NCI-H345 (cell line): ENCODE data around the gene ACTR3.
"Not testable (repeated sequence)": the region's sequence is repeated elsewhere in the genome, so short reads cannot be mapped to it uniquely, and the experiment has no call there.

Experiments
- DNase-seq: peaks from one replicate; lab custom pipeline; 2025; lab: John Stamatoyannopoulos, UW

Gene ACTR3

DNA sequence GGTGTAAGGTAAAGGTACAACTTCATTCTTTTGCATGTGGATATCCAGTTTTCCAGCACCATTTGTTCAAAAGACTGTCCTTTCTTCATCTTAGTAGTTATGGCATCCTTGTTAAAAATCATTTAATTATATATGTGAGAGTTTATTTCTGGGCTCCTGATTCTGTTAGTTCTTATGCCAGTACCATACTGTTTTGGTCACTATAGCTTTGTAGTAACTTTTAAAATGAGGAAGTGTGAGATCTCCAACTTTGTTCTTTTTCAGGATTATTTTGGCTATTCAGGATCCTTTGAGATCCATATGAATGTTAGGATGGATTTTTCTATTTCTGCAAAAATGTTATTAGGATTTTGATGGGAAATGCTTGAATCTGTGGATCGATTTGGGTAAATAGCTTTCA, 16.8 kb downstream of the ACTR3 start:
- DNase-seq = no peak

DNA sequence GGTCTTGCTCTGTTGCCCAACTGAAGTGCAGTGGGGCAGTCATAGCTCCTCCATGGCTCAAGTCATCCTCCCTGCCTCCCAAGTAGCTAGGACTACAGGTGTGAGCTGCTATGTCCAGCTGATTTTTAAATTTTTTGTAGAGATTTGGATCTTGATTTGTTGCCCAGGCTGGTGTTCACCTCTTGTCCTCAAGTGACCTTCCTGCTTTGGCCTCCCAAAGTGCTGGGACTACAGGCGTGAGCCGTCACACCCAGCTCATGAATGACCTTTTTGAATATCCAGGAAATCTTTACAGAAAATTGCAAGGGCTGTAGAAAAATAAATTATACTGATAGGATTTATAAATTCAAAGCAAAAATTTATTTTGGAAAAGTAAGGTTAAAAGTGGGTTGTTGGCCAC, 17.4 kb downstream of the ACTR3 start:
- DNase-seq = no peak

DNA sequence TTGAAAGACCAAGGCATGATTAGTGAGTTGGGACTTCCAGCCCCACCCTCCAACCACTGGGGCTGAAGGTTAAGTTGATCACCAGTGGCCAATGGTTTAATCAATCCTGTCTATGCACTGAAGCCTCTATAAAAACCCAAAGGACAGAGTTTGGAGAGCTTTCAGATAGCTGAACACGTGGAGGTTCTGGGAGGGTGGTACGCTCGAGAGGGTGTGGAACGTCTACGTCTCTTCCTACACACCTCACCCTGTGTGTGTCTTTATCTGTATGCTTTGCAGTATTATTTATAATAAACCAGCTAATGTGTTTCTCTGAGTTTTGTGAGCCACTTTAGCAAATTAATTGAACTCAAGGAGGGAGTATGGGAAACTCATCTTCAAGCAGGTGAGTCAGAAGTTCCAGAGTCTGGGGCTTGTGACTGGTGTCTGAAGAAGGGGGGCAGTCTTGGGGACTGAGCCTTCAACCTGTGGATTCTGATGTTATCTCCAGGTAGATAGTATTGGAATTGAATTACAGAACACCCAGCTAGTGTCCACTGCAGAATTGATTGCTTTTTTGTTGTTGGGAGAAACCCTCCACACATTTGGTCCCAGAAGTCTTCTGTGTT, 20.3 kb downstream of the ACTR3 start:
- no peak for DNase-seq

DNA sequence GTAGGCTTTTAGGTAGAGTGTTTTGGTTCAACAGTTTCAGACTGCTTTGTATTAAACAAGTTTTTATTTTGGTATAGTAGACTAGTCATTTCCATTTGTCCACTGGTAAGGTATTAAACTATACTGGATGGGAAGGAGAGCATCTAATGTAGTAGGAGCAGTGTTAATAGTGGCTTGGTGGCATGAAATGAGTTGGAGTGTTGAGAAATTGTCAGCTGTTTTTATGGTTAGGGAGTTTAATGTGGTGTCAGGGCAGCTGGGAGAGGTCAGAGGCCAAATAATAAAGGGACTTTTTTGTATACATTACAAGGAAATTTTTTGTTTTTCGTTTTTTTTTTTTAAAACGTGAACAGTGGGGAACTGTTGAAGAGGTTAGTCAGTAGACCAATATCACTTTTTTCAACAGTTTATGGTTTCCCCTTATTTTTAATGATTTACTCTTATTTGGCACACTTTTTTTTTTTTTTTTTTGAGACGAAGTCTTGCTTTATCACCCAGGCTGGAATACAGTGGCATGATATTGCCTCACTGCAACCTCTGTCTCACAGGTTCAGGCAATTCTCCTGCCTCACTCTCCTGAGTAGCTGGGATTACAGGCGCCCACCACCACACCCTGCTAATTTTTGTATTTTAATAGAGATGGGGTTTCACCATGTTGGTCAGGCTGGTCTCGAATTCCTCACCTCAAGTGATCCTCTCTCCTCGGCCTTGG, 21.2 kb downstream of the ACTR3 start:
- DNase-seq = no peak

DNA sequence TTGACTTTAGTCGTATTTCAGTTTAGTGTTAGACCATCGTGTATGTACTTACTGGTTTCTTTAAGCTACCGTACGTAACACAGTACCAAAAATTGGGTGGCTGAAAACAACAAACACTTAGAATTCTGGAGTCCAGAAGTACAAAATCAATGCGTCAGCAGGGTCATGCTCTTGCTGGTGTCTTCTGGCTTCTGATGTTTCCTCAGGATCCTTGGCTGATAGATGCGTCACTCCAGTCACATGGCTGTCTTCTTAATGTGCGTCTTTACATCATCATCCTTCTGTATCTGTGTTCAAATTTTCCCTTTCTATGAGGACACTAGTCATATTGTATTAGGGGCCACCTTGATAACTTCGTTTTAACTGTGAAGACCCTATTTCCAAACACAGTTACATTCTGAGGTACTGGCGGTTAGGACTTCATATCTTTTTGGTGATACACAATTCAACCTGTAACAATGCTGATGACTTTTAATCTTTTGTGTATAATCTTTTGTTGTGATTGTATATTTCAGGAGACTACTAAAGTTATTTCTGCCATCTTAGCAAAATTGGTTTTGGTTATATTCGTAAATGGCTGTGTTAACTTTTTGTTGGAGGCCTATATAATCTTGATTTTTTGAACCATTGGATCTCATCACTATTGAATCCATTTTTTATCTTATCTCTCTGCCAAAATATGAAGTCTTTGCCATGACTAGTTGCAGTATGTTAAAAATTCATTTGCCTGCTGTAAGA, 25.4 kb downstream of the ACTR3 start:
- DNase-seq = no peak

DNA sequence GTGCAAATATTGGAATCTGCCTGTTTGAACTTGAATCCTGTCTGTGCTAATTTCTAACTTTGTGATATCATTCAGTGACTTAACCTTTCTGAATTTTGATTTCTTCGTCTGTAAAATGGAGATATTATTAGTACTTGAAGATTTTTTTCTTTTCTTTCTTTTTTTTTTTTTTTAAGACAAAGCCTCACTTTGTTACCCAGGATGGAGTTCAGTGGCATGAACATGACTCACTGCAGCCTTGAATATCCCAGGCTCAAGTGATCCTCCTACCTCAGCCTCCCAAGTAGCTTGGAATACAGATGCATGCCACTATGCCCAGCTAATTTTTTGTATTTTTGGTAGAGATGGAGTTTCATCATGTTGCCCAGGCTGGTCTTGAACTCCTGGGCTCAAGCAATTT, 28.3 kb downstream of the ACTR3 start:
- no peak for DNase-seq

DNA sequence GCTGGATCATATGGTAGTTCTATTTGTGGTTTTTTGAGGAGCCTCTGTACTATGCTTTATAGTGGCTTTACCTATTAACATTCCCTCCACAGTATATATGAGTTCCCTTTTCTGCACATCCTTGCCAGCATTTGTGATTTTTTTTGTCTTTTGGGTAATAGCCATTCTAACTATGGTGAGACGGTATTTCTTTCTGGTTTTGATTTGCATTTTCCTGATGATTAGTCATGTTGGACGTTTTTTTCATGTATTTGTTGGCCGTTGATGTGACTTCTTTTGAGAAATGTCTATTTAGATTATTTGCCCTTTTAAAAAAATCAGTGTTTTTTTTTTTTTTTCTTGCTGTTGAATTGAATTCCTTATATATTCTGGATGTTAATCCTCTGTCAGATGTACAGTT, 31.1 kb downstream of the ACTR3 start:
- DNase-seq = no peak

DNA sequence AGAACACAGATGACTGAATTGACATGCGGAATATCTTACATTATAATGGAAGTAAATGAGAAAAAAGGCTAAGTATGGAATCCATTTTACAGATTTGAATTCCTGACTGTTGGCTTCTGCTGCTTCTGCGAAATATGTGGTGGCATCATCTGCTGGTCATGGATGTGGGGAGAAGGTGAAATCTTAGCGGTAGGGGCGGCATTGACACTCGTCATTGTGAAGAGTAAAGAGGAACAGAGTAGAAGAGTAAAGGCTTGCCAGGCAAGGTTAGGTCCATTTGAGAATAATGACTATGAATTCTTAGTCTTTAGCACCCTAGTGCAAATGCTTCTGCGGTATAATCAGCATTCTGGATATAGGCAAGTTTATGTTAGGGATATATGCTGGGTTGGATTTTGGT, 32.4 kb downstream of the ACTR3 start:
- DNase-seq = no peak

DNA sequence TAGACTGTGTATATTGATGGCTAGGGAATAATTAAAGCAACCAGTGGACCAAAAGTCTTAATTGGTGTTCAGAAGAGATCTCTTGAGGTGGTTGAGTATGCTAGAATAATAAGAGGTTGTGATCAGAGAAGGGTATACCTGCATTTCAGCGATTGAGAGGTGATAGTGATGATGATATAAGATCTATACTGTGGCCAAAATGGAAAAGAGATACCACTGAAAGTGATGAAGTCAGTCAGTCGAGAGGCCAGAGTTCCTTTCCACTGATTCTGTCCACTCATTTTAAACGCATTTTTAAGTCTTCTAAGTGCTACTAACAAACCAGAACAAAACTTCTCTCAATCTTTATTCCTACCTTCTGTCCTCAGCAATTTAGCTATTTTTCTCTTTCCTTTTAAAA, 32.9 kb downstream of the ACTR3 start:
- DNase-seq = no peak

DNA sequence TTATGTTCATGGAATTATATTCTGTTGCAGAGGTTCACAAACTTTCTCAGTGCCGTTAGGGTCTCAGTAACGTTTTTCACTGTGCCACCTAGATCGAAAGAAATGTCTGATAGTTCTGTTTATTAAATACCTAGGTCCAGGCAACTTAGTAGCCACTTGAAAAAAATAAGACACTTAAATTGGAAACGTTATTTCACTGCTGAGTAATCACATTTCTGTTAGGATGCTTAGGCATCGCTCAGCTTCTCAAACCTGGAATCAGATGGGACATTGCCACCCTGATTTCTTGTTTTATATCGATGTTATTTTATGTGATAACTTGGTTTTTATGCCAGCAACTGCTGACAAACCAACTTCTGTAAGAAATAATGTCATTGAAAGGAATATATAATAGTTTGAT, 36.0 kb downstream of the ACTR3 start:
- DNase-seq = no peak

DNA sequence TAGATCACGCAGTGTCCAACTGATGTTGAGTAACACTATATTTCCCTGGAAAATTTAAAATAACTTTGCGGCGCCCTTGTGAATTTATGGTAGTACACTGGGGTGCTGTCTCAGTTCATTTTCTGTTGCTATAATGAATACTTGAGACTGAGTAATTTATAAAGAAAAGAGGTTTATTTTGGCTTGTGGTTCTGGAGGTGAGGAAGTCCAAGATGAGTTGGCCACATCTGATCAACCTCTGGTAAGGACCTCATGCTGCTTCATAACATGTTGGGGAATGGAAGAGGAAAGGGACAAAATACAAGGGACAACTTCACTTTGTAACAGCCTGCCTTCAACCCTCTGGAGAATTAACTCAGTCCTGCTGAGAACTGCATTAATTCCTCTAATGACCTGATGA, 36.4 kb downstream of the ACTR3 start:
- no peak for DNase-seq

DNA sequence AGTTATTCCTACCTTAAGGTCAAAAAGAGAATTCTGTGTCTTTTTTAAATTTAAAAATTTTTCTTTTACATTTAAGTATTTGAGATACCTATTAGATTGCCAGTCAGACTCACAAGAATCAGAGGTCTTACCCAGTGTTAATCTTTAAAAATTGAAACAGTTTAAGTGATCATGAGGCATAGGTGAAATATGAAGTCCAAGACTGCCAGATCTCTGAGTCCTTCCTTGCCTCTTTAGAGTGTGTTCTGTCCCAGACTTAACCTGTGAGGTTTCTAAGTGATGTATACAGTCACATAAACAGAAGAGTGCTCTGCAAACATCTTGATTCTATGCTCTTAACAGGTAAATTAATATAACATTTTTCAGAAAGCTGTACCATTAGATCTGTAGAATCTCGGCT, 40.6 kb downstream of the ACTR3 start:
- no peak for DNase-seq

DNA sequence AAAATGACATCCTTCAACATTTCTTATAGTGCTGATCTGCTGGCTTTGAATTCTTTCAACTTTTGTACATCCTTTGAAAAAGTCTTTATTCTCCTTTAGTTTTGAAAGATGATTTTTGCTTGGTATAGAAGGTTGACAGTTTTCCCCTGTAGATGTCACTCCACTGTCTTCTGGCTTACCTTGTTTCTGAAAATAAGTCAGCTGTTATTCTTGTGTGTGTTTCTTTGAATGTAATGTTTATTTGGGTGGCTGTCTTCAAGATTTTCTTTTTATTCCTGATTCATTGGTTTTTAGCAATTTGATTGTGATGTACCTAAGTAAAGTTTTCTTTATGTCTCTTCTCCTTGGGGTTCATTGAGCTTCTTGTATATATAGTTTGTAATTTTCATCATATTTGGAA, 47.6 kb downstream of the ACTR3 start:
- DNase-seq = no peak

DNA sequence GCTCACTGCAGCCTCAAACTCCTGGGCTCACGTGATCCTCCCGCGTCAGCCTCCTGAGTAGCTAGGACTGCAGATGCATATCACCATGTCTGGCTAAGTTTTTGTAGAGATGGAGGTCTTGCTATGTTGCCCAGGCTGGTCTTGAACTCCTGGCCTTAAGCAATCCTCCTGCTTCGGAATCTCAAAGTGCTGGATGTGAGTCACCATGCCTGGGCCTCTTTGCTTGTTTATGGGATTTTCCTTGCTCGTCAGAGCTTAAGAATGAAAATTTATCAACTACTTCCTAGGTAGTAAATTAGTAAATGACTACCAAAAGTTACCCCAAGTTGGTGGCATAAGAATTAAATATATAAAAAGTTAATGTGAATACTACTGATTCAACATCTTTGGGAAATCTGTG, 51.0 kb downstream of the ACTR3 start:
- DNase-seq = no peak

DNA sequence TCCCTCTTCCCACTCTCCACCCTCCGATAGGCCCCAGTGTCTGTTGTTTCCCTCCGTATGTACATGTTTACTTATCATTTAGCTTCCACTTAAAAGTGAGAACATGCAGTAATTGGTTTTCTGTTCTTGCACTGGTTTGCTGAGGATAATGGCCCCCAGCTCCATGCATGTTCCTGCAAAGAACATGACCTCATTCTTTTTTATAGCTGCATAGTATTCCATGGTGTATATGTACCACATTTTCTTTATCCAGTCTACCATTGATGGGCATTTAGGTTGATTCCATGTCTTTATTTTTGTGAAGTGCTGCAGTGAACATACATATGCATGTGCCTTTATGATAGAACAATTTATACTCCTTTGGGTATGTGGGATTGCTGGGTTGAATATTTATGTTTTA, 55.9 kb downstream of the ACTR3 start:
- DNase-seq = not testable (repeated sequence)

DNA sequence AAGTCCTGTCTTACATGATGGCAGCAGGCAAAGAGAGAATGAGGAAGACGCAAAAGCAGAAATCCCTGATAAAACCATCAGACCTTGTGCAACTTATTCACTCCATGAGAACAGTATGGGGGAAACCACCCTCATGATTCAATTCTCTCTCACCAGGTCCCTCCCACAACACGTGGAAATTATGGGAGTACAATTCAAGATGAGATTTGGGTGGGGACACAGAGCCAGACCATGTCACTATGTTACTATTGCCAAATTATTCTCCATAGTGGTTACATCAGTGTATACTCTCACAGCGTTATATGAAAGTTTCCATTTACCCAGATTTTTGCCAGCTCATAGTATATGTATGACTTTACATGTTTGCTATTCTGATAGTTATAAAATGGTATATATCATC, 61.0 kb downstream of the ACTR3 start:
- DNase-seq = not testable (repeated sequence)

DNA sequence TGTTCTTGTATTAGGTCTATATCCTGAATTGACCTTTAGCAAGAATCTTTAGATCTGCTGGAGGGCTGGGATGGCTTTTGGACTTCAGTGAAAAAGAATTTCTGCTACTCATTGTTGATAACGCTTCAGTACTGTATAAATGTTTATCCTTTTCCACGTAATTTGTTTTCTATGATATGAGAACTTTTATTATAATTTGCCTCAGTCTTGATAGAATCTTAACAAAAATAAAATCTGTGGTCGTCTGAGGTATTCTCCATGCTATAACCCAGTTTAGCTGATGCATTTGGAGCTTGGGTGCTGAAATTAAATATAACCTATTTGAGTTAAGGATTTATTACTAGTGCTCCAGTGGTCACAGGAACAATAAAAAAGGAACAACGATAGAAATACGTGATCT, 71.1 kb downstream of the ACTR3 start:
- no peak for DNase-seq

DNA sequence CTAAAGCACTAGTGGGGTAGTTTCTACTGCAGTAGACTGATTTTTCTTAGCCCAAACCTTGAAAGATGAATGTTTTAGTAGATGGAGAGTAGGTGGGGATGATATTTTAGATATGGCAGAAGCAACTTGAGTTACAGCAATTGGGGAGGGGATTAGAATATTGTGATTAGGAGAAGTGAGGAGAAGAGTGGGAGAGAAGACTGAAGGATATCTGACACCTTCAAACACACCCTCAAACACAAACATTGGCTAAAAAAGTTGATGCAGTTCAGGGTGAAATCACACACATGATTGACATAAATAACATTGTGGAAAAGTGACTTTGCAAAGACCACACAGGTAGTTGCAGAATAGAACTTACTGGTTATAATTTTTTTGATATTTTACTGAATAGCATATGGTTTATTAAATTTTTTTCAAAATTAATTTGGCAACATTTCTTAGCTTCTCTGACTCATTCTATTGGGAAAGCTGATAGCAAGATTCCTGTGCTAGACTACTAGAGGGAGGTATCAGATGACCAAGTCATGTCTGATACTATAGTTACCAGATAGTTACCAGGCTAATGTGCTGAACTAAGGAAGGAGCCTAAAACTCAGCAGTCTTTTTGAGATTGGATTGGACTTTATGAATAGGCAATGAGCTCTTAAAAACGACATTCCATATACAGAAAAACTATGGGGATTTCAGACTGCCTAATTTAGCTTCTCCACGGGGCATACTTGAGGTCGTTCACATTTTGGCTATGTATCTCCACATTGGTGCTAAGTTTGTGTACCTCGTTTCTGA, 73.0 kb downstream of the ACTR3 start:
- no peak for DNase-seq

DNA sequence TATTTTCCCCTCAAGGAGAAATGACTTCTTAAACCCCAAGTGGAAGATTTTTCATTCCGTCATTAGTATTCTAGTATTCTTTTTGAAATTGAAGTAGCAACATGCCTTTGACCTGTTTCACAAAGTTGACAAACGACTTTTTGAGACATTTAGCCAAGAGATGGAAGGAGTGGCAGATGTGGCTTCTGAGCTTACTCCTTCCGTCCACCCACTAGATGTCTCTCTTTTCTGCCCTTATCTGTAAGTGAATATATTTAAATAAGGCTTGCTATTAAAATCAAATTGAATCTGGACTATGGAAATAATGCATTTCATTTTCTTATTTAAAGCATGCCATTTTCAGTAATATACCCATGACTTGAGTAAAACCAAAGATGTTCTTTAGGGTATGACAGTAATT, 74.1 kb downstream of the ACTR3 start:
- no peak for DNase-seq

DNA sequence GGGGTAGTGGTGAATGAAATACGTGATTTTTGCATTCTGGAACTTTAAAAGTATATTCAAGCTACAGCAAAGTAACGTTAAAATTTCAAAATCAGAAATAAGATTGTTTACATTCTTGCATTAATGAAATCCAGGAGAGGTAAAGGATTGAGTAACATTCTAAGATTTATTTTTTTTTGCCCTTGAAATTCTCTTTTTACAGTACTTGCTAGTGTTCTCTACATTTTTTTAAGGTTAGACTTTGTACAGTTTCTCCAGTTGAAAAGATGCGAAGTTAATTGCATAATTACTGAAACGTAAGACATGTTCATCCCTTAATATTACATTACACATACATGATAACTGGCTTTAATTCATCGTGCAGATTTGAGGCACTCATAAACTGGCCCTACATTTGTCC, 74.5 kb downstream of the ACTR3 start:
- DNase-seq = no peak

DNA sequence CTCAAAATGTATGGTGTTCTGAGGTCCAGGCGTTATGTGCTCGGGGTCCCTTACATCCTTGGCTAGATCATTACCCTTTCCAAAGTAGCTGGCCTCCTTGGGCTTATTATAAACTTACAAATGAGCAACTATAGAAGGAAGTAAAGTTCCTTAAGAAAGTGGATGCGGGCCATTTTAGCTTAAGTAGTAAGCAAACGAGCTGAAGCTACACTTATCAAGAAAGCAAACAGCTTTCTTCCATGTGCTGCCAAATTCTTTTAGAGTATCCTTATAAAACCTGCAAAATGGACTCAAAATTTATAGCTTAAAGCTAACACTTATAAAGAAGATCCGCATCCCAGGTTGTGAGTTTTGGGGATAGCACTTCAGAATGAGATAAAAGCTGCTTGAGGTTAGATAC, 75.3 kb downstream of the ACTR3 start:
- no peak for DNase-seq

DNA sequence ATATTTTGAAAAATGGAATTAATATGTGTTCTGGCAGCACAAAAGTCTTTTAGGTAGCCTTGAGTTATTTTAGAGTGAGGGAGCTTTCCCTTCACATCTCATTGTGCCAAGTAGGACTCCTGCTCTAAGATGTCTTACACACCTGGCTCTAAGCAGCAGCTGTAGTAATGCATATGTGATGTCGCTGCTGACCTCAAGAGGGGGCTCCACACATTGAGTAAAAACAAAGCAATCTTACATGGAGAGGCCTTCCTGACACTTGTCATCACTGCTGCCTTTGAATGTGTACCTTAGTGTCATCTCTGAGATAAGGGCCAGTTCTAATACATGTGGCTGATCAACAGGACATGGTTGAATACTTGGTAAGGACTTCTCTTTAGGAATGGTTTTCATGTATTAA, 75.8 kb downstream of the ACTR3 start:
- DNase-seq = peak; percentile 33

DNA sequence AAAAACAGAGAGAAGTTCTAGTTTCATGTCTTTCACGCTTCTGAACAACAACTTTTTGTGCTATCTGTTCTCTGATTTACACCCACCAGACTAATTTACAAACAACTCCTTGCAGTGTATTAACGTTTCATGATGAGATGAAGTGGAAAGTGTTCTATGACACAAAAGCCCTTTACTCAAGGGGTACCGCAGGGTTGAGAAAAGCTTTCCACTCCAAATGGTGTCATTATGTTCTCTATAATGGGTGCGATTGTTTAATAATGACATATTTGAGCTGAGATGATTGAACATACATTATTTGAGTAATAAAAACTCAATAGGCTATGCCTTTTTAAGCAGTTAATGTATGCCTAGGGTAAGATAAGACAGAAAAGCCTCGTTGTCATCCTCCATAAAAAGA, 76.3 kb downstream of the ACTR3 start:
- no peak for DNase-seq
